Body of pancreas (tissue), 4 donors: ENCODE results near the gene KIRREL3.

Experiments used
- CTCF ChIP-seq, 7 experiments: fragments of 450-650 bp in 4 of 7; fragments of 200-600 bp in 3 of 7; sonication (generic) in 3 of 7; IDR thresholded peaks; one replicate each; pipeline ENCODE4 v1.5.1; 2016 to 2019; ENCODE audit warnings: antibody characterized with exemption in 7 of 7
- POLR2A ChIP-seq, 3 donors: fragments of 450-650 bp; IDR thresholded peaks; one replicate each; pipeline ENCODE4 v1.6.1; 2016; ENCODE audit warnings: antibody characterized with exemption in 3 of 3, mild to moderate bottlenecking in 2 of 3

- TF ChIP-seq CTCF (IDR thresholded peaks at IDR 0.05) (no peak), POLR2A (IDR thresholded peaks at IDR 0.05) (no peak)
These were observed 121.6 kb downstream of the KIRREL3 start for GRCh38 chr11:126878913-126879482.
